CD14-positive monocyte (primary cell): ENCODE measurements around the gene ANGPTL7. TPM values are rescaled to one million over a fixed set of nuclear protein-coding genes. Genes with fewer than 3 reads are reported as not detected.

Source experiments
- DNase-seq, 3 donors: peaks; one replicate each; pipeline ENCODE4 v3.0.0-alpha.2; 2011 to 2022
- H2AFZ ChIP-seq: 2 replicates; pipeline ENCODE4 v1.6.0; 2012; ENCODE audit warnings: mild to moderate bottlenecking, low read depth, low read length, inconsistent platforms; ENCODE audit not compliant: insufficient read depth, poor library complexity, severe bottlenecking
- H3K27ac ChIP-seq, 2 donors: 1 replicate in 1 of 2; 2 replicates in 1 of 2; pipeline ENCODE4 v1.5.1; 2012 to 2013; ENCODE audit warnings: low read length in 2 of 2, control low read depth in 1 of 2, inconsistent platforms in 1 of 2, low read depth in 1 of 2, mild to moderate bottlenecking in 1 of 2
- H3K27me3 ChIP-seq, 2 donors: one replicate each; pipeline versions ENCODE4 v1.6.0 to v1.6.1; 2011 to 2013; ENCODE audit warnings: low read length in 2 of 2; ENCODE audit not compliant: control insufficient read depth in 2 of 2, insufficient read depth in 2 of 2
- H3K36me3 ChIP-seq, 2 donors: replicated peaks in 1 of 2; 1 replicate in 1 of 2; 2 replicates in 1 of 2; pipeline versions ENCODE4 v1.5.1 to v1.6.1; 2012 to 2013; ENCODE audit warnings: low read length in 2 of 2, control low read depth in 1 of 2, inconsistent platforms in 1 of 2, mild to moderate bottlenecking in 1 of 2; ENCODE audit not compliant: insufficient read depth in 2 of 2, control insufficient read depth in 1 of 2
- H3K4me1 ChIP-seq, 2 donors: 1 replicate in 1 of 2; 2 replicates in 1 of 2; pipeline versions ENCODE4 v1.5.1 to v1.6.1; 2012 to 2013; ENCODE audit warnings: low read length in 2 of 2, control low read depth in 1 of 2, inconsistent platforms in 1 of 2, mild to moderate bottlenecking in 1 of 2, moderate library complexity in 1 of 2; ENCODE audit not compliant: insufficient read depth in 2 of 2, control insufficient read depth in 1 of 2
- H3K4me2 ChIP-seq: replicated peaks from 2 replicates; pipeline ENCODE3; 2012; ENCODE audit warnings: low read length, moderate library complexity, mild to moderate bottlenecking; ENCODE audit not compliant: poor library complexity, severe bottlenecking; ENCODE audit errors: extremely low read depth
- H3K4me3 ChIP-seq, 3 experiments: fragments of 200-600 bp in 1 of 3; sonication (generic) in 1 of 3; replicated peaks in 1 of 3; 1 replicate in 2 of 3; 2 replicates in 1 of 3; pipeline ENCODE4 v1.5.1; 2011 to 2013; ENCODE audit warnings: low read length in 3 of 3, mild to moderate bottlenecking in 3 of 3, control low read depth in 2 of 3, low read depth in 2 of 3, inconsistent platforms in 1 of 3, moderate library complexity in 1 of 3
- H3K79me2 ChIP-seq: 2 replicates; pipeline ENCODE4 v1.6.0; 2012; ENCODE audit warnings: mild to moderate bottlenecking, control low read depth, inconsistent platforms, low read length, moderate library complexity; ENCODE audit not compliant: insufficient read depth
- H3K9ac ChIP-seq: 2 replicates; pipeline ENCODE4 v1.6.0; 2017; ENCODE audit warnings: low read length, mild to moderate bottlenecking; ENCODE audit not compliant: insufficient read depth, poor library complexity, severe bottlenecking
- H3K9me3 ChIP-seq, 2 donors: replicated peaks in 1 of 2; 1 replicate in 1 of 2; 2 replicates in 1 of 2; pipeline versions ENCODE4 v1.5.1 to v1.6.1; 2012 to 2013; ENCODE audit warnings: low read length in 2 of 2, control low read depth in 1 of 2; ENCODE audit not compliant: control insufficient read depth in 1 of 2, insufficient read depth in 1 of 2
- H4K20me1 ChIP-seq: 2 replicates; pipeline ENCODE4 v1.6.0; 2012; ENCODE audit warnings: mild to moderate bottlenecking, low read length, control low read depth, moderate library complexity; ENCODE audit not compliant: insufficient read depth
- H3K27ac Mint-ChIP-seq, 7 donors: one replicate each; pipeline ENCODE4 v1.8.0; 2020; ENCODE audit warnings: mild to moderate bottlenecking in 7 of 7, mixed read lengths in 7 of 7, moderate library complexity in 6 of 7, inconsistent platforms in 2 of 7
- H3K27me3 Mint-ChIP-seq, 3 donors: one replicate each; pipeline ENCODE4 v1.8.0; 2021 to 2022; ENCODE audit warnings: low read depth in 3 of 3, mild to moderate bottlenecking in 3 of 3, mixed read lengths in 3 of 3, moderate library complexity in 3 of 3, inconsistent platforms in 1 of 3
- H3K36me3 Mint-ChIP-seq, 2 donors: one replicate each; pipeline ENCODE4 v1.8.0; 2020; ENCODE audit warnings: mixed read lengths in 2 of 2, inconsistent platforms in 1 of 2, mild to moderate bottlenecking in 1 of 2
- H3K4me1 Mint-ChIP-seq: one replicate; pipeline ENCODE4 v1.8.0; 2020; ENCODE audit warnings: mild to moderate bottlenecking, mixed read lengths
- H3K4me3 Mint-ChIP-seq, 2 donors: one replicate each; pipeline ENCODE4 v1.8.0; 2020; ENCODE audit warnings: mild to moderate bottlenecking in 2 of 2, mixed read lengths in 2 of 2, moderate library complexity in 1 of 2
- H3K9me3 Mint-ChIP-seq, 7 donors: one replicate each; pipeline ENCODE4 v1.8.0; 2020 to 2022; ENCODE audit warnings: mixed read lengths in 7 of 7, mild to moderate bottlenecking in 6 of 7, moderate library complexity in 6 of 7, inconsistent platforms in 2 of 7
- WGBS: methylation state at CpG from one replicate; pipeline ENCODE4 v1.1.5; 2013; ENCODE audit warnings: missing lambda C conversion rate; ENCODE audit not compliant: insufficient coverage; 5-methylcytosine and 5-hydroxymethylcytosine counted together
- intact Hi-C, 2 donors: fragments of 100-400 bp; cut with micrococcal nuclease; formaldehyde crosslinking; loops; one replicate each; pipeline versions ENCODE4 v1.15.0 to v1.15.1; 2023
- polyA plus RNA-seq, 3 donors: library from polyadenylated mRNA; depleted of rRNA in 1 of 3; unstranded in 2 of 3; stranded (reverse) in 1 of 3; fragments of 300-500 nt in 2 of 3; fragments of >200 nt in 1 of 3; fragmentation: Illumina TruSeq in 2 of 3; gene quantifications; 1 replicate in 2 of 3; 2 replicates in 1 of 3; pipeline ENCODE4 v1.2.3, GENCODE V29; 2012 to 2021
- TF ChIP-seq, protein P1 (sequence below): fragments of 200-600 bp; IDR thresholded peaks from one replicate; pipeline ENCODE4 v1.8.0; 2022; ENCODE audit warnings: antibody characterized with exemption, mild to moderate bottlenecking

The ANGPTL7 gene
- polyA plus RNA-seq, 3 donors: not detected

DNA sequence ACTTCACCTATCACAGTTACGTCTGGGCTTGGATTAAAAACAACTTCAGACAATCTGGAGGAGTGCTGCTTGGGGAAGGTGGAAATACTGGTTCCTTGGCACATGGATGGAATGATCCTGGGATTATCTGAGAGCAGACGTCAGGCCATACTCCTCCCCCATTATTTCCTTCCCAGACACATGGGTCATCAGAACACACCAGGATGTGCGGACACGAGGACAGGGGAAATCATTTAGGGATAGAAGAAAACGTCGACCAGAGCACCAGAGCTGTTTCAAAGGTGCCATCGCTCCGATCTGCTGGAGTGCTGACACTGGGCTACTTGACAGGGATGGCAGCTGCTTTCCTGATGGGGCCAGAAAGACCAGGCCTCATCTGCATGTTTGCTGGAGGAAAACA, 31.8 kb upstream of the ANGPTL7 start:
- H3K36me3 Mint-ChIP-seq: peaks cover 66 to 67% of the 10 kb centered on the region in 2 donors
- no peak overlapping the region for H3K4me3 Mint-ChIP-seq
- H3K79me2 ChIP-seq: no peaks in the 10 kb centered on the region
- H3K4me2 ChIP-seq: no peak overlapping the region
- WGBS: 90% methylated on average over 6 of the region's 8 CpGs
- no peak for DNase-seq
- no peak overlapping the region for H3K4me3 ChIP-seq
- H3K27me3 ChIP-seq: no peaks in the 10 kb centered on the region
- no peak overlapping the region for H2AFZ ChIP-seq
- H3K9me3 ChIP-seq: no peaks in the 10 kb centered on the region
- peak overlapping the region in 1 of 7 donors; percentile 37 for H3K27ac Mint-ChIP-seq
- TF ChIP-seq, protein P1, sequence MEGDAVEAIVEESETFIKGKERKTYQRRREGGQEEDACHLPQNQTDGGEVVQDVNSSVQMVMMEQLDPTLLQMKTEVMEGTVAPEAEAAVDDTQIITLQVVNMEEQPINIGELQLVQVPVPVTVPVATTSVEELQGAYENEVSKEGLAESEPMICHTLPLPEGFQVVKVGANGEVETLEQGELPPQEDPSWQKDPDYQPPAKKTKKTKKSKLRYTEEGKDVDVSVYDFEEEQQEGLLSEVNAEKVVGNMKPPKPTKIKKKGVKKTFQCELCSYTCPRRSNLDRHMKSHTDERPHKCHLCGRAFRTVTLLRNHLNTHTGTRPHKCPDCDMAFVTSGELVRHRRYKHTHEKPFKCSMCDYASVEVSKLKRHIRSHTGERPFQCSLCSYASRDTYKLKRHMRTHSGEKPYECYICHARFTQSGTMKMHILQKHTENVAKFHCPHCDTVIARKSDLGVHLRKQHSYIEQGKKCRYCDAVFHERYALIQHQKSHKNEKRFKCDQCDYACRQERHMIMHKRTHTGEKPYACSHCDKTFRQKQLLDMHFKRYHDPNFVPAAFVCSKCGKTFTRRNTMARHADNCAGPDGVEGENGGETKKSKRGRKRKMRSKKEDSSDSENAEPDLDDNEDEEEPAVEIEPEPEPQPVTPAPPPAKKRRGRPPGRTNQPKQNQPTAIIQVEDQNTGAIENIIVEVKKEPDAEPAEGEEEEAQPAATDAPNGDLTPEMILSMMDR: no peak
- no peaks in the 10 kb centered on the region for H3K4me1 ChIP-seq
- H3K36me3 ChIP-seq: peaks cover 42 to 72% of the 10 kb centered on the region in 2 donors
- H3K9me3 Mint-ChIP-seq: peaks cover 0 to 2% (median 0%) of the 10 kb centered on the region in 7 donors
- H3K27ac ChIP-seq: no peak overlapping the region
- H4K20me1 ChIP-seq: no peaks in the 10 kb centered on the region
- intact Hi-C loops: no loop called here
- H3K4me1 Mint-ChIP-seq: no peaks in the 10 kb centered on the region
- peaks cover 0 to 2% (median 0%) of the 10 kb centered on the region in 3 donors for H3K27me3 Mint-ChIP-seq
- H3K9ac ChIP-seq: no peak overlapping the region

DNA sequence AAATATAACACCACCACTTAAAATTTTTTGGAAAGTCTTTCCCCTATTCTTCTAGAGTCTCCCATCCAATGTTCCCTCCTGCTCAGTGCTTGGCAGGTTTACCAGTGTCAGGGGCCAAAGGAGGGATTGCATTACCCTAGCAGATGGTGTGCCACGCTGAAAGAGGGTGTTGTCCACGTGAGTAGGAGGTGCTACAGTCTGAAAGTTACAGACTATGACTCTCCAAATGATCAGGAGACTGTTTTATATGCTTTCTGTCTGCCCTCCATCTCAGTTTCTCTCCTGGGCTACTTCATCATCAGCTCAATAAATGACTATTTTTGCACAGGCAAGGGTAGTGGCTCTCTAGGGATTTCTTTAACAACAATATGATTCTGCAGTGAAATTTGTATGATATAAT, 31.3 kb upstream of the ANGPTL7 start:
- H3K27me3 Mint-ChIP-seq: peaks cover 0 to 2% (median 0%) of the 10 kb centered on the region in 3 donors
- no peak overlapping the region for H3K4me3 ChIP-seq

More for the DNA sequence above, 31.3 kb upstream of the ANGPTL7 start:
- no peaks in the 10 kb centered on the region for H3K79me2 ChIP-seq
- no peak overlapping the region for H3K9ac ChIP-seq
- no peaks in the 10 kb centered on the region for H3K27me3 ChIP-seq
- H3K4me1 Mint-ChIP-seq: no peaks in the 10 kb centered on the region
- intact Hi-C loops: no loop called here
- H3K4me1 ChIP-seq: no peaks in the 10 kb centered on the region
- H4K20me1 ChIP-seq: no peaks in the 10 kb centered on the region
- no CpG with 5 or more reads among the region's 2 CpGs for WGBS
- DNase-seq: no peak
- H3K9me3 Mint-ChIP-seq: peaks cover 0 to 2% (median 0%) of the 10 kb centered on the region in 7 donors
- H3K4me2 ChIP-seq: no peak overlapping the region
- peaks cover 38 to 67% of the 10 kb centered on the region in 2 donors for H3K36me3 ChIP-seq
- no peak overlapping the region for H2AFZ ChIP-seq
- H3K4me3 Mint-ChIP-seq: no peak overlapping the region
- no peak overlapping the region for H3K27ac Mint-ChIP-seq
- peaks cover 64 to 67% of the 10 kb centered on the region in 2 donors for H3K36me3 Mint-ChIP-seq
- TF ChIP-seq, protein P1: no peak
- H3K27ac ChIP-seq: no peak overlapping the region
- no peaks in the 10 kb centered on the region for H3K9me3 ChIP-seq
